Thyroid gland (tissue), 4 donors: ENCODE measurements around the gene ALPI. TPM values are rescaled to one million over a fixed set of nuclear protein-coding genes. Genes with fewer than 3 reads are reported as not detected.

Source experiments
- DNase-seq, 2 donors: peaks; one replicate each; pipeline ENCODE4 v3.0.0-alpha.2; 2019
- H3K27ac ChIP-seq, 3 donors: fragments of 200-600 bp; sonication (generic); 1 replicate in 2 of 3; 2 replicates in 1 of 3; pipeline ENCODE4 v1.5.1; 2016 to 2019; ENCODE audit warnings: mild to moderate bottlenecking in 1 of 3, moderate library complexity in 1 of 3
- H3K27me3 ChIP-seq: fragments of 200-600 bp; sonication (generic); one replicate; pipeline ENCODE4 v1.5.1; 2019
- H3K36me3 ChIP-seq, 2 donors: fragments of 200-600 bp; sonication (generic); one replicate each; pipeline ENCODE4 v1.5.1; 2016 to 2019
- H3K4me1 ChIP-seq, 2 donors: fragments of 200-600 bp; sonication (generic); one replicate each; pipeline ENCODE4 v1.5.1; 2017 to 2019
- H3K4me3 ChIP-seq, 3 donors: fragments of 200-600 bp; sonication (generic); replicated peaks in 1 of 3; 1 replicate in 2 of 3; 2 replicates in 1 of 3; pipeline ENCODE4 v1.5.1; 2016; ENCODE audit warnings: mild to moderate bottlenecking in 1 of 3
- H3K9me3 ChIP-seq: fragments of 200-600 bp; sonication (generic); one replicate; pipeline ENCODE4 v1.5.1; 2017
- CTCF ChIP-seq, 6 experiments: fragments of 200-600 bp in 3 of 6; fragments of 450-650 bp in 3 of 6; sonication (generic) in 3 of 6; IDR thresholded peaks; one replicate each; pipeline ENCODE4 v1.5.1; 2016 to 2019; ENCODE audit warnings: antibody characterized with exemption in 6 of 6, mild to moderate bottlenecking in 2 of 6, inconsistent platforms in 1 of 6, moderate library complexity in 1 of 6
- POLR2A ChIP-seq, 2 donors: fragments of 450-650 bp; IDR thresholded peaks; one replicate each; pipeline ENCODE4 v1.6.1; 2017; ENCODE audit warnings: antibody characterized with exemption in 2 of 2, mild to moderate bottlenecking in 2 of 2, moderate library complexity in 1 of 2
- WGBS, 2 donors: methylation state at CpG; one replicate each; pipeline ENCODE4 v1.1.5; 2017; 5-methylcytosine and 5-hydroxymethylcytosine counted together
- intact Hi-C: fragments of 100-400 bp; cut with DNase I; formaldehyde crosslinking; loops from one replicate; pipeline ENCODE4 v1.15.1; 2023
- total RNA-seq, 4 donors: library from RNA; depleted of rRNA; stranded (reverse); fragments of >200 nt; gene quantifications; one replicate each; pipeline ENCODE4 v1.2.3, GENCODE V29; 2016

ALPI gene
- total RNA-seq, 4 donors from 2014 or later, result not detected

- Histone ChIP-seq H3K4me1 (no peaks in the 10 kb centered on the region), H3K4me3 (no peak overlapping the region), H3K27ac (no peak overlapping the region), H3K27me3 (no peaks in the 10 kb centered on the region), H3K9me3 (no peaks in the 10 kb centered on the region), H3K36me3 (no peaks in the 10 kb centered on the region)
- no peak for DNase-seq
- intact Hi-C loops, result no loop called here
- TF ChIP-seq CTCF (IDR thresholded peaks at IDR 0.05), result no peak
- TF ChIP-seq POLR2A (IDR thresholded peaks at IDR 0.05), result no peak
- WGBS, 2 donors, result 62 to 73% methylated on average over 2 of the region's 2 CpGs
Observed at GRCh38 chr2:232460171-232460570, 4.2 kb downstream of the ALPI start.

GRCh38 chr2:232463701-232464543, 8.0 kb downstream of the ALPI start:
- DNase-seq, result no peak
- H3K27me3 ChIP-seq, result no peaks in the 10 kb centered on the region
- H3K36me3 ChIP-seq, result no peaks in the 10 kb centered on the region
- intact Hi-C loops, result no loop called here
- no peaks in the 10 kb centered on the region for H3K4me1 ChIP-seq
- H3K27ac ChIP-seq, result no peak overlapping the region
- WGBS, 2 donors, result 89 to 91% methylated on average over 12 to 16 of the region's 18 CpGs
- no peaks in the 10 kb centered on the region for H3K9me3 ChIP-seq
- TF ChIP-seq POLR2A (IDR thresholded peaks at IDR 0.05), result no peak
- TF ChIP-seq CTCF (IDR thresholded peaks at IDR 0.05), result no peak
- no peak overlapping the region for H3K4me3 ChIP-seq

- WGBS, 2 donors, result 67 to 83% methylated on average over 1 to 3 of the region's 3 CpGs
- Histone ChIP-seq H3K27ac (no peak overlapping the region), H3K4me3 (no peak overlapping the region), H3K9me3 (no peaks in the 10 kb centered on the region), H3K27me3 (no peaks in the 10 kb centered on the region), H3K4me1 (no peaks in the 10 kb centered on the region), H3K36me3 (no peaks in the 10 kb centered on the region)
- intact Hi-C loops, result no loop called here
- no peak for DNase-seq
- TF ChIP-seq CTCF (IDR thresholded peaks at IDR 0.05) (no peak), POLR2A (IDR thresholded peaks at IDR 0.05) (no peak)
Observed at GRCh38 chr2:232464544-232464885, 8.6 kb downstream of the ALPI start.

- Histone ChIP-seq H3K9me3 (no peaks in the 10 kb centered on the region), H3K4me1 (no peaks in the 10 kb centered on the region), H3K4me3 (no peak overlapping the region), H3K36me3 (no peaks in the 10 kb centered on the region), H3K27me3 (no peaks in the 10 kb centered on the region), H3K27ac (no peak overlapping the region)
- TF ChIP-seq CTCF (IDR thresholded peaks at IDR 0.05), result no peak
- TF ChIP-seq POLR2A (IDR thresholded peaks at IDR 0.05), result no peak
- DNase-seq, result no peak
- WGBS, 2 donors, result 86 to 87% methylated on average over 6 of the region's 6 CpGs
- intact Hi-C loops, result no loop called here
Observed at GRCh38 chr2:232465061-232465460, 9.1 kb downstream of the ALPI start.

GRCh38 chr2:232466221-232466620, 10.3 kb downstream of the ALPI start:
- no peaks in the 10 kb centered on the region for H3K9me3 ChIP-seq
- 74 to 79% methylated on average over 7 of the region's 7 CpGs for WGBS, 2 donors
- no peaks in the 10 kb centered on the region for H3K36me3 ChIP-seq
- no peaks in the 10 kb centered on the region for H3K4me1 ChIP-seq
- intact Hi-C loops, result no loop called here
- H3K27me3 ChIP-seq, result no peaks in the 10 kb centered on the region
- no peak for DNase-seq
- H3K4me3 ChIP-seq, result no peak overlapping the region
- TF ChIP-seq POLR2A (IDR thresholded peaks at IDR 0.05) (no peak), CTCF (IDR thresholded peaks at IDR 0.05) (no peak)
- no peak overlapping the region for H3K27ac ChIP-seq
